GM18951 (cell line): ENCODE measurements around the gene DHCR24.

Experiments
- POLR2A ChIP-seq: IDR thresholded peaks from 4 replicates; pipeline ENCODE4 v1.6.1; 2011; ENCODE audit warnings: mild to moderate bottlenecking; ENCODE audit not compliant: insufficient read length, insufficient read depth; ENCODE audit errors: extremely low read depth
- in situ Hi-C: fragments of 300-500 bp; cut with MboI; formaldehyde crosslinking; loops from one replicate; pipeline ENCODE4 v1.12.0; 2022; ENCODE audit warnings: low sequenced_read_pairs, mixed read lengths, inconsistent platforms; ENCODE audit not compliant: unreplicated experiment

The DHCR24 gene

GRCh38 chr1:54800041-54800898, 86.7 kb downstream of the DHCR24 start:
- in situ Hi-C loops: no loop called here
- no peak for TF ChIP-seq POLR2A
